HCT116 (cell line): Measurements from ENCODE around the gene GJB1.

Experiments
- CTCF ChIP-seq, 3 experiments: fragments of 200-600 bp in 1 of 3; sonication (generic) in 1 of 3; IDR thresholded peaks in 2 of 3; conservative IDR thresholded peaks in 1 of 3; 2 replicates each; pipeline ENCODE4 v1.5.1; 2012 to 2017; ENCODE audit warnings: low read depth in 2 of 3, low read length in 2 of 3, antibody characterized with exemption in 1 of 3, borderline replicate concordance in 1 of 3, control low read depth in 1 of 3, mild to moderate bottlenecking in 1 of 3, mixed read lengths in 1 of 3, mixed run types in 1 of 3, moderate library complexity in 1 of 3; ENCODE audit not compliant: insufficient read depth in 1 of 3
- ELF1 ChIP-seq: IDR thresholded peaks from 2 replicates; pipeline ENCODE4 v1.6.1; 2012; ENCODE audit warnings: low read depth, borderline replicate concordance
- EZH2 ChIP-seq: fragments of 200-600 bp; sonication (generic); IDR thresholded peaks from 2 replicates; pipeline ENCODE4 v1.6.1; 2017; ENCODE audit warnings: antibody characterized with exemption, mixed run types
- EZH2phosphoT487 ChIP-seq: fragments of 200-600 bp; IDR thresholded peaks from 2 replicates; pipeline ENCODE4 v1.6.1; 2018; ENCODE audit warnings: antibody characterized with exemption, borderline replicate concordance
- FOSL1 ChIP-seq: IDR thresholded peaks from 2 replicates; pipeline ENCODE4 v1.6.1; 2012; ENCODE audit warnings: low read depth
- JUND ChIP-seq: IDR thresholded peaks from 2 replicates; pipeline ENCODE4 v1.6.1; 2012
- POLR2A ChIP-seq: IDR thresholded peaks from 2 replicates; pipeline ENCODE4 v1.7.0; 2011; ENCODE audit warnings: borderline replicate concordance; ENCODE audit not compliant: insufficient read depth, insufficient read length; ENCODE audit errors: extremely low read depth
- POLR2AphosphoS5 ChIP-seq: IDR thresholded peaks from 2 replicates; pipeline ENCODE4 v1.6.1; 2011; ENCODE audit warnings: mild to moderate bottlenecking, low read depth, low read length, moderate library complexity
- RAD21 ChIP-seq: IDR thresholded peaks from 2 replicates; pipeline ENCODE4 v1.6.1; 2012; ENCODE audit warnings: low read depth, mild to moderate bottlenecking
- REST ChIP-seq: IDR thresholded peaks from 2 replicates; pipeline ENCODE4 v1.6.1; 2012; ENCODE audit warnings: low read depth
- YY1 ChIP-seq: IDR thresholded peaks from 2 replicates; pipeline ENCODE4 v1.6.1; 2011; ENCODE audit warnings: low read length, low read depth, moderate library complexity, mild to moderate bottlenecking; ENCODE audit not compliant: insufficient replicate concordance; ENCODE audit errors: extremely low read depth
- ZFX ChIP-seq: fragments of 450-650 bp; IDR thresholded peaks from 2 replicates; pipeline ENCODE4 v1.6.1; 2017
- ZNF274 ChIP-seq: fragments of 200-500 bp; sonication (Bioruptor generic); IDR thresholded peaks from 2 replicates; pipeline ENCODE4 v1.6.1; 2014; ENCODE audit warnings: mild to moderate bottlenecking, low read depth, low read length, inconsistent platforms

GRCh38 chrX:71236836-71237235 is 13.8 kb downstream of the GJB1 start:
- TF ChIP-seq EZH2phosphoT487 (no peak), EZH2 (no peak), CTCF (IDR thresholded peaks at IDR 0.05 in 2 of 3, conservative IDR thresholded peaks at IDR 0.05 in 1 of 3; ENCODE audit: borderline replicate concordance in 1 of 3, insufficient read depth in 1 of 3, low read depth in 2 of 3, low read length in 2 of 3) (no peak), JUND (no peak), POLR2A (no peak), ELF1 (no peak), ZFX (no peak), POLR2AphosphoS5 (no peak), ZNF274 (no peak), REST (no peak), YY1 (no peak), FOSL1 (no peak), RAD21 (no peak)
